GM19328 (cell line): Measurements from ENCODE around the gene AKNA.

Source experiments
- ATAC-seq: cut with Tn5 transposase; IDR thresholded peaks from one replicate; pipeline ENCODE4 v1.9.1; 2021; ENCODE audit warnings: mild to moderate bottlenecking, moderate library complexity; ENCODE audit not compliant: unreplicated experiment

Gene AKNA

DNA sequence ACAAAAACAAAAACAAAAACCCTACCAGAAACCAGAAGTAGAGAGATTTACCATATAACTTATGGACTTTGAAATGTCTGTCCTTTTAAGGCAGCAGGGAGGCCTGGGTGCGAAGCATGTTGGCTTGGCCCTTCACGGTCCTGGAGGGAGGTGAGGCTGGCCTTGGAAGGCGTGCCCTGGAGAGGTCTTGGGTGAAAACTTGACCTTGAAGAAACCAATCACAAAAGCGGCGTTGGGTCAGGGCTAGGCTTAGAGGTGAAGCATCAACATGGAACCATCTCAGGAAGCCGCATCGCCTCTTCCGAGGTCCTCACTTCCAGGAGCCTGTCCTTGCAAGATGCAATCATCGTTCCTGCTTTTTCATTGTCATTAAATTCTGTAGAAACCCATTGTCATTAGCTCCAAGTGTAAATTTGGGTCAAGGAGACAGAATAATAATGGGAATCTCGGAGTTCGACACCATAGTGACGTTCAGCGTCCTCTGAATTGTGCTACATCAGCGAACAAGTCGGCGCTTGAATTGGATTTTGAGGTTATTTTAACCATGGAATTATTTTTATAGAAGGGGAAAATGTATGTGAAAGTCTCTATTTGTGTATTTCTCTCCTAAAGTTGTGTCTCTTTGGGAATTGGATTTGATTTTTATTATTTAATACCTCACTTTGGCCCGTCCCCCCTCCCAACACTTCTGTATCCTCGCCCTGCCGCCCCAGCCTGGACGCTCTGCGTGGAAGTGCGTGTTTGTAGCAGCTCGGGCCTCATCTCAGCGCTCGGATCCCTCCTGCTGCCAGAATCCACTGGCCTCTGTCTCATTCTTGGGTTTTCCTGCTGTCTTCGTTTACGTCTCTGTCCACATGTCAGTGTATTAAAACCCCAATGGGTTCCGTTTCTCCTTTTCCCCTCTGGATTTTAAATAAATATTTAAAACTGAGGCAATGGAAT lies 75.9 kb downstream of the AKNA start:
- no peak for ATAC-seq

DNA sequence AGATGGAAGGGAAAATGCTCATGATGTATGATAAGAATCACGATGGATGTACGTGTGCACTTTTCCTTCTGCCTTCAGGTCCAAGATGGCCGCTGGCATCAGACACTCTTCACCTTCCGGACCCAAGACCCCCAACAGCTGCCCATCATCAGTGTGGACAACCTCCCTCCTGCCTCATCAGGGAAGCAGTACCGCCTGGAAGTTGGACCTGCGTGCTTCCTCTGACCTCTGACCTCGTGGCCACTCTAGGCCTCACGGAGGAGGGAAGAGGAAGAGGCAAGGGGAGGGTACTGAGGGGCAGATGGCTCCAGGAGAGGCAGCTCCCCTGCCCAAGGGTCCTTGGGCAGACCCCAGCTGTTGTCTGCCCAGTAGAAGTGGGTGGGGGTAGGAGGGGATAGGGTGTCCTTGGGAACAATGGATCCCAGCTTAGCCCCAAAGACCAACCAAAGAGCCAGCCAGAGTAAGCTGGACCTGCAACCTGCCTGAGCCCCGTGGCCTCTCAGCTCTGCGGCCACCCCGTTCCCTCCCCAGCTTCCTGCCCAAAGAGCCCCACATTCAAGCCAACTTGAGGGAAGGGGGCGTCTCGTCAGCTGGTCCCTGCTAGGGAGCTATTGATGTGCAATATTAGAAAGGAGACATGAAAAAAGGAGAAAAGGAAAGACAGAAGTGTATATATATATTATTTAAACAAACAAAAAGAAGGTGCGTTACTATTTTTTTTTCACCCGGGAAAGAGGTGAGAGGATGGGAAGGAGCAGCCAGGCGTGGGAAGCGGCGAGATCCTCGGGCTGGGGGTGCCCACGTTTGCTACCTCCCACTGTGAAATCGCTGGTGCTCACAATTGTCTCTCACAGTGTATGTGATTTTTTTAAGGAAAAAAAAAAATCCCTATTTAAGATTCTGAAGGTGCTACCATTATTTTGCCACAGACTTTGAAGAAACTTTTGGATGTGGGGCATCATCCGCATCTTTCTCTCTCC lies 77.0 kb downstream of the AKNA start:
- no peak for ATAC-seq

DNA sequence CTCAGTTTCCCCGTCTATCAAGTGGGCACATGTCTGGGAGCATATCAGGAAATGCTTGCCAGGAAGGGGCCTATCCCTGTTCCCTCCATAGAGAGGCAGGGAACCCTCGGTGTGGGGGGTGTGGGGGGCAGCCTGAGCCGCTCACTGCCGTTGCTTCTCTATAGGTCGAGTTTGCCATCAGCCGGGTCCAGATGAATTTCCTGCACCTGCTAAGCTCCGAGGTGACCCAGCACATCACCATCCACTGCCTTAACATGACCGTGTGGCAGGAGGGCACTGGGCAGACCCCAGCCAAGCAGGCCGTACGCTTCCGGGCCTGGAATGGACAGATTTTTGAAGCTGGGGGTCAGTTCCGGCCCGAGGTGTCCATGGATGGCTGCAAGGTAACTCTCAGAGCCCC lies 78.7 kb downstream of the AKNA start:
- ATAC-seq: no peak

DNA sequence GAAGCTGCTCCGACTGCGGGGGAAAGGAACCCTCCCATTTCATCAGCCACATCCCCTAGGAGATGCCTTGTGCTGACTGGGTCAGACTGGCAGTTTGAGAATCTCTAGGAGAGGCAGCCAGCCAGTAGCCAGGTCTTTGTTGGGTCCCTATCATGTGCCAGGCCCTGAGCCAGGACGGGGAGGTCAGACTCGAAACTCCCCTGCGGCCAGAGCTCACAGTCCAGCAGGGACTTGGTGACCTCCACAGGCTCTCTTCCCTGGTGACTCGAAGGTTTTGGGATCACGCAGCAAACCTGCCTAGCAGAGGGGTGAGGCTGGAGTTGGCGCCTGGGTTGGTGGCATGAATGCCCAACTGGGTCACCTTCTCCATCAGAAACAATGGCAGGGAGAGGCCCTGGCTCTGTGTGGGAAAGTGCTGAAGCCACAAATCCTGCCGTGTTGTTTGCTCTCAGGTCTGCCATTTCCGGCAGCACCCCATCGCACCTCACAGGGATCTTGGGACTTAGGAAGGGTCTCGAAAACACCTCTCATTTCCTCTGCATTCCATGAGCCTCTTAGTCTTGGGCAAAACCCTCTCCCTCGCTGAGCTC lies 79.3 kb downstream of the AKNA start:
- no peak for ATAC-seq

DNA sequence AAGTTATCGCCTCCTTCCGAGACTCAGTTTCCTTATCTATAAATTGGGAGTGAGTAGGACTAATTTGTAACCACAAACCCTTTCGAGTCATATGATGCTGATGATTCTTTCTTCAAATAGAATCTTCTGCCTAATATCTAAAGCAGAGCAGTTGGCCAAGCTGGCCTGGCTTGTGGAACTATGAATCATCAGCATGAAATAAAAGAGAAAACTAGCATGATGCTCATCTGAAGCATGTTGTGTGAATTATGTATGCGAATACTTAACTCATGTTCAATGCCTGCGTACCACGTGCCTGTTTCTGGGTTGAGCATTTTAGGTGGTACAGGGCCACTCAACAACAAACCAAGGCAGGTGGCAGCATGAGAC lies 79.9 kb downstream of the AKNA start:
- no peak for ATAC-seq

DNA sequence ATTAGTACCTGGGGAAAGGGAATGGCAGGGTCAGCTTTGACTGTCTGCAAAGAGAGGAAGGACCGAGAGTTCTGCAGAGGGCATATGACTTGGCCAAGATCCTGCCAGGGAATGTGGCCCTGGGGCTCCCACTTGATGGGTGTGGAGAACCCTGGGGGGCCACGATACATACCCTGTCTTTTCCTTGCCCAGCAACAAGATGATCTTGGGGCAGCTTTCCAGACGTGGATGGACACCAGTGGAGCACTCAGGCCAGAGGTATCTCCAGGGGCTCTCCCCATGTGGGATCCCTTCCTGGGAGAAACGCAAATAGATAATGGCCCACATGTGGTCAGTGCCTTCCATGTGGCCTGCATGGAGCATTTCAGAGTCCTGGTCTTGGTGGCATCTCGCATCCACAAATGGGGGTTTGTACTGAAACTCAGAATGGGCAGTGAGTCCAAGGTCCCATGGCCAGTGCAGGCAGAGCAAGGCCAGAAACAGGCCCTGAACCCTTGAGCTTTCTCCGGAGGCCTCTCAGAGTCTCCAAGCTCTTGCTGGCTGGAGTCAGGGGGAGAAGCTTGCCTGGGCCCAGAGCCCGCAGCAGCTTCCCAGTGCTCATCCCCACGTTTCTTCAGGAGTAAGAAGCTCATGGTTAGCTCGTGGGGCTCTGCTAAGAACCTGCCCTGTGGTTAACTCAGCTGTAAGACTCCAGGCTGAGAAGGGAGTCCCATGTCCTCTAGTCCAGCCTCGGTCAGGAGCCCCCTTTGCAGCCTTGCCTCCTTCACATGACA lies 83.2 kb downstream of the AKNA start:
- ATAC-seq: no peak

DNA sequence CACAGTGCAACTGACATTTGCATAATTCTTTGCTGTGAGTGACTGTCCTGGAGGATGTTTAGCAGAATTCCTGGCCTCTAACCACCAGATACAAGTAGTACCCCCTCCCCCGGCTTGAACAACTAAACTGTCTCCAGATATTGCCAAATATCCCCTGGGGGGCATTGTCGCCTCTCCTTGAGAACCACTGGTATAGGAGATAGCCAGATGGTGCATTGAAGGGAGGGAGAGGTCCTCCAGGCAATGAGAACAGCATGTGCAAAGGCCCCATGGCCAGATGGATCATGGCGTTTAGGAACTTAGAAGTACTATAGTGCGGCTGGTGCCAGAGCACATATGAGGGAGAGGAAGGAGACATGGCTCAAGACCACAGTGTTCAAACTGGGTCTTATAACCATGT lies 83.8 kb downstream of the AKNA start:
- no peak for ATAC-seq

DNA sequence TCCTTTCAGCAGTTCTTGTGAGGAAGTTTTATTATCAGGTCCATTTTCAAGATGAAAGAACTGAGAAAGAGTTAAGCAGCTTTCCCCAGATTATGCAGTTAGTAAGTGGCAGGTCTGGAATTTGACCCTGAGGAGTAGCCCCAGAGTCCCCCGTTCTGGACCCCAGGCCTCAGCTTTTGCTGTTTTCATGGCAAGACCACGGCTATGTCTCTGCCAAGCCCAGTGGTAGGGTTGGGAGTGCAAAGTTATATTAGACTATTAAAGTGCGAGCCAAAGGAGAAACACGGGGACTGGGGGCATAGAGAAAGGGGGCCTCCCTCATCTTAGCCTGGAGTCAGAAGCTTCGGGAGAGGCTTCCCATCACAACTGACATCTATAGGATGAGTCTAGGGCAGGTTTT lies 84.2 kb downstream of the AKNA start:
- ATAC-seq: no peak

DNA sequence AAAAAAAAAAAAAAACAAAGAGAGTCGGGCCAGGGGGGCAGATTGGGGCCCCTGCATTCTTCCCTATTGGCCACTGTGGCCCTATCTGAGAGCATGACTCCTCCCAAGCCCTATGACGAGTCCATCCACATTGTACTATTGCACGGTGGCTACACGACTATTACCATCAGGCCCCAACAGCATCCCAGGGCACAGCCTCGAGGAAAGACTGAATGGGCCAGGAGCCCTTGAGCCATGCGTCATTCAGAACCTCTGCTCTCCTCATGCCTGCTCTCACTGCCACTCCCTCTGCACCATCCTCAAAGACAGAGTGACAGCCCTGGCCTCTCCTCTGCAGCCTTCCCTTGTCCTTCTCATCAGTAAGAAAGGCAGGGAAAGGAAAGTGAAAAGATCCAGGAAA lies 85.1 kb downstream of the AKNA start:
- no peak for ATAC-seq

DNA sequence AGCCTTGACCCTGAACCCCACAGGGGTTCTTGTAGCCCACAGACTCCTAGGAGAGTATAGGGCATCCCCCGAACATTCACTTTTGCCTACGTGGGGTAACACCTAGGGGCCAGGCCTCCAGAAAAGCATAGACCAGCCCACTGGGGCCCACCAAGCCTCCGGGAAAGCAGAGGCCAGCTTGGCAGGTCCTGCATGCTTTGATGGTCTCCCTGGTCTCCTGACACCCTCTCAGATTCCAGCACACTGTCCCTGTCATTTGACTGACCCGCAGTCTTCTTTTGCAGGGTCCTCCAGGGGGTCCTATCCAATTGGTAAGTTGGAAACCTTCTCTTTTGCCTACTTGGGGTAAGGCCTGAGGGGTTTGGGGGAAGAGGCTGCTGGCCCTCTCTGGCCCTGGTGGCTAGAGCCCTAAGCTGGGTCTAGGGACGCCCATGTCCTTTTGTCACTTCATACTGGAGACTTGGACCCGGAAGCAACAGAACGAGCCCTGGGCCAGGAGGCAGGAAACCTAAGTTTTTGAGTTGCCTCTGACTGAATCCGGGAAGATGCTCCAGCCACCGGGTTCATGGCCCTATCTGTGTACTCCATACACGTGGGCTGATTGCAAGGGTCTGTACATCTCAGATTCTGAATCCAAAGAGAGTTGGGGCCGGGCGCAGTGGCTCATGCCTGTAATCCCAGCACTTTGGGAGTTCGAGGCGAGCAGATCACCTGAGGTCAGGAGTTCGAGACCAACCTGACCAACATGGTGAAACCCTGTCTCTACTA lies 85.8 kb downstream of the AKNA start:
- ATAC-seq: no peak

DNA sequence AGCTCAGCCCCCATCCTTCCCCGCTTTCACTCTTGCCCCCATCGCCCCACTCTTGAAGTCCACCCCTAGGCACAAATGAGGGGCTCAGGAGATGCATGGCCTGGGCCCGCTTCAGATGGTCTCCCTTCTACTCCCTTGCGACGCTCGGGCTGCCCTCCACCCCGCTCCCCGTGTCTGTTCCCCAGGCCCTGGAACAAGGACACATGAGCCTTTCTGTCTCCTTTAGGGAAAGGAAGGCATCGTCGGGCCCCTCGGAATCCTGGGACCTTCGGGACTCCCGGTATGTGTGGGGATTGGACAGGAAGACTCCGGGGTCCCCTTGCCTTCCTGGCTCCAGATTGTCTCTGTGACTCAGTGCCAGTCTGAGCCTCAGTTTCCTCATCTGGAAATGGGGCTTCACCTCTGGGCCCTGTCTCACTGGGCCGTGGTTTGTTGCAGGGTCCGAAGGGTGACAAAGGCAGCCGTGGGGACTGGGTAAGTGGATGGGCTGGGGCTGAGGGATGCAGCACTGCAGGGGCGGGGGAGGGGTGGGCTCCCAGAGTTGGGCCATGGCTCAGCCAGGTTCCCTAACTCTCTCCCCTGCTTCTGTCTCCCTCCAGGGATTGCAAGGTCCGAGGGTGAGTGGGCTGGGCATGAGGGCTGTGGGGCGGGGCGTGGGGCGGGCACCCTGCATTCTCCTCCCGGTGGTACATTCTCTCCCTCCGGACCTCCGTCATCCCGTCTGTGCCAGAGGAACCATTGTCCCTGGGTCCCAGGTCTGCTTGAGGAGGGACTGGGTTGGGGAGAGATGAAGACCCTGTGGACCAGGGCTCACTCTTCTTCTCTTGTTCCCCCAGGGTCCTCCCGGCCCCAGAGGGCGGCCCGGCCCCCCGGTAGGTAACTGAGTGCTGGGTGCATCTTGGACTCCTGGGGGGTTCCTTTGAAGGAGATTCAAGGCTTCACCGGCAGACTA lies 86.7 kb downstream of the AKNA start:
- ATAC-seq: no peak

DNA sequence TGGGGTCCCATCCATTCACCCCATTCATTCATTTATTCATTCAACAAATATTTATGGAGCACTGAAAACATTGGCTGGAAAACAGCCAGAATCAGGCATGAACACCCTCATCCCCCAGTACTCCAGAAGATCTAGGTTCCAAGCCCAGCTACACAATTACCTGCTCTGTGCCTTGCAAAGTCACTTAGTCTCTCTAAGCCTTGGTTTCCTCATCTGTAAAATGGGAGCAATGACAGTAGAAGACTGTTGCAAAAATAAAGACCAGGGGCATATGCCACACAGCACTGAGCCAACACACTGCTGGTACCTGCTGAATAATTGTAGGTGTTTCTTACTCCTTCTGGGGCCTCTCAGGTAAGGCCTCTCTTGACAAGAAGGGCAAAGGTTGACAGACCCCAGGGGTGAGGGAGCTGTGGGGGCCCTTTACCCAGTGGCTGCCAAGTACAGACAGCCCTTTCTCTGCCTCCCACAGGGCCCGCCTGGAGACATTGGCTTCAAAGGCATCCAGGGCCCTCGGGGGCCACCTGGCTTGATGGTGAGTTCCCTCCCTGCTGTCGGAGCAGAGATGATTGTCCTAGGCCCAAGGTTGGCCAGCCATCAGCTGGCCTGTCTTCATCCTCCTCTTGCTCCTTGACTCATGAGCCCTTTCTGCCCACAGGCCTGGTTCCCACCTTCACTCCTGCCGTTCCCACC lies 87.5 kb downstream of the AKNA start:
- ATAC-seq: no peak

DNA sequence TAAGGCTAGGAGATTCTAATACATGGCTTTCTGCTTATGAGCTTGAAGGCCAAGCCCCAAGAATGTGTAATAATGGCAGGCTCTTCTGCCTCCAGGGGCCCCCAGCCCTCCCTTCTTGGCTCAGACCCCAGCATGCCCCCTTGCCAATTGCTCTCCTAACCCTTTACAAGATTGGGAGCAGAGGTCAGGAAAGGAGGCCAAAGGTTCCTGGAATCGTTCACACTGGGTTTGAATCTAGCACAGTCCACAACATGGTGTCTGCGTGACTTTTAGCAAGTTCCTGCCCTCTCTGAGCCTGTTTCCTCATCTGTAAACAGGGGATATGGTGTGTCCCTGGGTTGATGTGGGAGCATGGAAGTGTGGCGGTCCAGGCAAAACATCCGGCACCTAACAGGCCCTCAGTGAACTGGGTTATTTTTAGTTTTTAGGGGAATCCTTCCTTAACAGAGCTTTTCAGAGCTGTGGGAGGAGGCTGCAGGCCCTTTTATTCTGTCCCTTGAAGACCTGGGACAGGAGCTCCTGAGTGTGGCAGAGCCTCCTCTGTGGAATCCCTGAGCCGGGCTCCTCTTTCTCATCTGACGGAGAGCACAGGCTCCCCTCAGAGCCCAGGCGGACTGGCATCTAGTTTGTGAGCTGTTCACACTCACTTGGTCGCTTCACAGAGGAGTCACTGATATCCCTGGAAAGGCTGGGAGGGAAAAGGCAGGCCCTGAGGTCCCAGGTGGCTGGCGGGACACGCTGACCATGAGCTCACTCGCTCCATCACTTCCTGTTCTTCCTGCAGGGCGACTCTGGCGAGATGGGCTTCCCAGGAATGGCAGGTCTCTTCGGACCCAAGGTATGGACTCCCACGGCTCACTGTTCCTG lies 88.3 kb downstream of the AKNA start:
- no peak for ATAC-seq

DNA sequence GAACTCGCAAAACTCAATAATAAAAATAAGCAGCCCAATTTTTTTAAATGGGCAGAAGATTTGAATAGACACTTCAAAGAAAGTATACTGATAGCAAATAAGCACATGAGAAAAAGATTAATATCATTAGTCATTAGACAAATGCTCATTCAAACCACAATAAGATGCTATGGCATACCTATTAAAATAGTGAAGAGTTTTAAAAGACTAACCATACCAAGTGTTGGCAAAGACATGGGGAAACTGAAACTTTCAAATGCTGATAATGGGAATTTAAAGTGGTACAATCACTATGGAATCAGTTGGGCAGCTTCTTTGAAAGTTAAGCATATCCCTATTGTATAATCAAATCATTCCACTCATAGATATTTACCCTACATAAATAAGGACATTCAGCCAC lies 91.4 kb downstream of the AKNA start:
- no peak for ATAC-seq

DNA sequence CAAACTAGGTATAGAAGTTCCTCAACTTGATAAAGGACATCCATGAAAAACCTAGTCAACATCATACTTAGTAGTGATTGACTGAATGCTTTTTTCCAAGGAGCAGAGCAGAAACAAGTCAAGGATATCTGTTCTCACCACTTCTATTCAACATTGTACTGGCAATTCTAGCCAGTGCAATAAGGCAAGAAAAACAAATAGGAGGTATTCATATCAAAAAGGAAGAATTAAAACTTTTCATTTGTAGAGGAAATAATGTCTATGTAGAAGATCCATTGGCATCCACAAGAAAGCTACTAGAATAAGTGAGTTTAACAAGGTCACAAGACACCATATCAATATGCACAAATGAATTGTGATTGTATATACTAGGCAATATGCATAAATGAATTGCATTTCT lies 93.1 kb downstream of the AKNA start:
- no peak for ATAC-seq

DNA sequence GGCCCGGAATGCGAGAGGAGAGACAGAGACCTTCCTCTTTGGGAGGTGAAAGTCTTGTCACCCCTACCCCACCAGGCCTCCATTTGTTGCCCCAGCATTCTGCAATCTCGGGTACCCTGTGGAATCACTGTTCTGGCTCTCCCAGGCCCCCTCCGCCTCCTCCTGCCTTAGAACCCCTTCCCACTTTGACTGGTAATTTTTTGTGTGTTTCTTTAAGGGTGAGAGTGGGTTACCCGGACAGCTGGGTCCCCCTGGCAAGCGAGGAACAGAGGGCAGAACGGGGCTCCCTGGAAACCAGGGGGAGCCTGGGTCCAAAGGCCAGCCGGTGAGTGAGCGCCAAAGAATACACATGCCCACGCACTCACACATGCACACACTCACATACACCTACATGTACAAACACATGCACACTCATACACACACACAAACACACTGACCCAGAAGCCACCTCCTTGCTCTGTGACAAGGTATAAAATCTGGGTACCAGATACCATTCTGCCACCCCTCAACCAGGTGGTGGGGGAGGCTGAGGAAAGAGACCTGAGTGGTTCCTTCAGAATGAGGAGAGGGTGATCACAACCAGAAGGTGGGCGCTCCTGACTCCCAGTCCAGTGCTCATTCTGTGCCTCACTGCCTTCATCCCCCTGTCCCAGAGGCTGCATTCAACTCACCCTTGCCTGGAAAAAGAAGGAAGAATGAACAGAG lies 95.7 kb downstream of the AKNA start:
- ATAC-seq: no peak

DNA sequence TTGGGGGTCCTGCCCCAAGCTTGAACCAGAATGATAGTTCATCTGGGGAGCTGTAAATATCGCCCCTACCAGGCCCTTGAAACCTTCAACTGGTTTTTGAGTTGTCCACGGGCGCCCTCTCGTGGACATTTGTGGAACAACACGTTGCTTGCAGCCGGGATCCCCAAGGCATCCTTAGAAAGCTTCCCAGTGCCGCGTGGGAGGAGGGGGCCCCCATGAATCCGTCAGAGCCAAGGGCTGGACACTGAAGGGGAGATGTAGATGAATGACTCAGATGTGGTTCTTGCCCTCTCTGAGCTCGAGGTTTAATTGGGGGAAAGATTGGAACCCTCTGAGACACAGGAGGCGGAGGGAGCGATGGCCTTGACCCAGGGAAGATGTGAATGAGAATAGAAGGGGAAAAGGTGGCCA lies 96.7 kb downstream of the AKNA start:
- ATAC-seq: no peak
